Cardiac ventricle fibroblast (primary cell): Measurements from ENCODE around the gene GK. TPM values are rescaled to one million over a fixed set of nuclear protein-coding genes. Genes with fewer than 3 reads are reported as not detected.

Experiments used
- total RNA-seq: library from RNA; depleted of rRNA; stranded (reverse); fragments of >200 nt; gene quantifications from 2 replicates; pipeline ENCODE4 v1.2.3, GENCODE V29; 2015

The GK gene
- 1.1 and 4.3 TPM in 2 replicates for total RNA-seq

GRCh38 chrX:30653415-30654131, at the start of gene GK:
Gene GK (plus strand): TSS chrX:30653423. CDS start chrX:30653538, 115 bp downstream.

Other genes with a start within 250 kb of the GK start
- not detected in 2 replicates for gene TASL, start 75.7 kb upstream of the GK start, total RNA-seq
- 12.2 and 14.0 TPM in 2 replicates for gene TAB3, start 235.8 kb downstream of the GK start, total RNA-seq